HS-5 (cell line): ENCODE results near the gene EIF5.

Experiments used
- DNase-seq: peaks from one replicate; pipeline ENCODE4 v3.0.0-alpha.2; 2012; ENCODE audit warnings: low read depth

EIF5 gene

DNA sequence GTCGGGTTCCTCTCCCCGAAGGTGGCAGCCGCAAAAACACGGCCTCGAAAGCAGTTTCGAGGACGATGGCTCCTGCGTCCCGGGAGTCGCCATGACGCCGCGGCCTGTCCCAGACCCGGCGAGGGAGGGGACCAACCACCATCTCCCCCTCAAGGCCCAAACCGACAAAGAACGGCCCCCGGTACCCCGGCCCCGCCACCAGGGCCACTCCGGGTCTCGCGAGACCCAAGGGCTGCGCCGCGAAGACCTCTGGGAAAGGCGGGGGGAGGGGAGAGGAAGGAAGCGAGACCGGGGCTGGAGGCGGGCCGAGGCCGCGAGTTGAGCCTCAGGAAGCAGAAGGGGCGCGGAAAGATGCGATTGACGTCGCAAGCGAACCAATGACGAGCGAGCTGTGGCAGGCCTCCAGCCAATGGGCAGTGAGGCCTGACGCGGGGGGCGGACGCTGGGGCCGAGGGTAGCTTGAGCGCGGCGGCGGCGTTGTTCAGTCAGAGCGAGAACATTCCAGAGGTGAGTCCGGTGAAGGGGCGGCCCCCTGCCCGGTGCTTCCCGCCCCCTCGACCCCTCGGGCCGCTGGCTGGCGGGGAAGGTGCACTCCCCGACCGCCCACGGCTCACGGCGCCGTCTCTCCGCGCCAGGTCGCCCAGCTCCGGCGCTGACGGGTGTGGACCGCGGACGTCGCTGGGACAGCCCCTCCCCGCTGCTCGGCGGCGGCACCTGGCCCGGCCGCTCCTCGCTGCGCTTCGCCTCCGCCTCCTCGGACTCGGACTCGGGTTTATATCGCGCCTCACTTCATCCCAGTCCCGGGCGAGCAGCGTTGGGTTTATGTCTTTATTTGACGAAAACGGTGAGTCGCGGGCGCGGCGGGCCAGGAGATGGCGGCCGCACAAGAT, at the start of gene EIF5:
TSS of gene EIF5 (plus strand) at position 484 of the 890 bp plus-strand sequence. CDS start 1,624 bp downstream, outside the sequence.
- peak; percentile 95 for DNase-seq

DNA sequence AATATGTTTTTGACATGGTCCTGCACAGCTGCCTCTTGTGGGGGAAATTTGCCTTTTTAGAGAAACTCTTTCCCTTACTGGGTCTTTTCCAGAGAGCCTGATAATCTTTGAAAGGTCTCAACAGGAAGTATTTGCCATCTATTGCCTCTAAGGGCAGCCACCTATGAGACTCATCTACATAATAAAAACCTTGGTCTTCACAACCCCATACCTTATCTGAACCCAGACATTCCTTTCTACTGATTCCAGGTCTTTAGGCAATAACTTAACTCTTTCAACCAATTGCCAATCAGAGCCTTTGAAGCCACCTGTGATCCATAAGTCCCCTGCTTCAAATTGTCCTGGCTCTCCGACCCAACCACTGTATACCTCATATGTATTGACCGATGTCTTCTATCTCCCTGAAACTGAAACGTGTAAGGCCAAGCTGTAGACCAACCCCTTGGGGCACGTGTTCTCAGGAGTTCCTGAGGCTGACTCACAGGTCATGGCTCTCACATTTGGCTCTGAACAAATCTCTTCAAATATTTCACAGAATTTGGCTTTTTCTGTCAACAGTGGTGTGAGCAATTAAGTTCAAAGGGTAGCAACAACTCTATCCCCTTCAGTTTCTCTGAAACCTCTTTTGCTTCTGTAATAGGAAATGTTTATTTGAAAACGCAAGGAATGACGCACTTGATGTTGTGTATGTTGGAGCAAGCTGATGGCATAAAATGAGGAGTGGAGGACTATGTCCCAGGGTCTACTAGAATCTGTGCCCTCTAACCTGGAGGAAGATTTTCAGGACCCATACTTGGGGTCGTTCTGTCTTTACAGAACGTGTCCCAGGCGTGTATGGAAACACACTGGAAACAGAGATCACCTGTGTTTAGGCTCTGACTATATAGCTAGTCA, 49.2 kb upstream of the EIF5 start:
- peak; percentile 40 for DNase-seq

DNA sequence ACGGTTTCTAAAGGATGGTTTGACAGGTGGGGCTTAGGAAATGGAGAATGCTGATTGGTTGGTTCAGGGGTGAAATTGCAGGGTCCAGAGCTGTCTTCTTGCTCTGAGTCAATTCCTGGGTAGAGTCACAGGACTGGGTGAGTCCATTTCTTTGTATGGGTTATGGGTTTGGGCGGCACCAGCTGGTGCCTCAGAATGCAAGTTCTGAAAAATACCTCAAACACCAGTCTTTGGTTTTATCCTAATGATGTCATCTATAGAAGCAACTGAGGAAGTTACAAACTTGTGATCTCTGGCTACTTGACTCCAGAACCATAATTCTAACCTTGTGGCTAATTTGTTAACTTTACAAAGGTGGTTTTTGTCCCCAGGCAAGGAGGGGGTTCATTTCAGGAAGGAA, 47.6 kb upstream of the EIF5 start:
- no peak for DNase-seq

DNA sequence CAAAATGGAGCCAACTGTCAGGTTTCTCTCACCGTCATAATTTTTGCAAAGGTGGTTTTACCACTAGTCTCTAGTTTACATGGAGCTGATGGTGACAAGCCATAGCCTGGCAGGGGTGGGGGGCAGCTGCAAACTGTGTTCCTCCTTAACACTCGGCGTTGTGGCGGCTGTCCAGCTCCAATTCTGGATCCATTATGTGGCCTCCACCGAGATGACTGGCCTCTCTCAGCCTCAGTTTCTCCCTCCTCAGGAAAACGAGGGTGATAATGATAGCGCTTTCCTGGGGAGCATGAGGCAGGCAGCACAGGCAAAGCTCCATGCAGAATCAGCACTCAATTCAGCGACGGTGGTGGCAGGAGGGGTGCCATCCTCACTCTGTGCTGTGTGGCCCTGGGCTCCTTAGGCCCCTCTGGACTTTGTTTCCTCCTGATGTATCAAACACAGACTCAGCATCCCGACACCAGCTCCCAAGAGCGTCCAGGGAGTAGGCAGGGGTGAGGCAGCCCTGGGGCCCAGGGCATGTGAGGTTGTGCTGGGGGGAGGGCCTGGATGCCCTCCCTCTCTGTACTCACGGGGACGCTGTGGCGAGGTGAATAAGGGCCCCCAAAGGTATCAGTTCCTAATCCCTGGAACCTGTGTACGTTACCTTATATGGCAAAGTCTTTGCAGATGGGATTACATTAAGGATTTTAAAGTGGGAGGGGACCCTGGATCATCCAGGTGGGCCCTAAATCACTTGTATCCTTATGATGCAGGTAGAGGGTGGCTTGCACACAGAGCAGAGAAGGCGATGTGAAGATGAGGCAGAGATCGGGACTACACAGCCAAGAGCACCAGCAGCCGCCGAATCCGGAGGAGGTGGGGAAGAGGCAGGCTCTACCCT, 46.8 kb upstream of the EIF5 start:
- no peak for DNase-seq

DNA sequence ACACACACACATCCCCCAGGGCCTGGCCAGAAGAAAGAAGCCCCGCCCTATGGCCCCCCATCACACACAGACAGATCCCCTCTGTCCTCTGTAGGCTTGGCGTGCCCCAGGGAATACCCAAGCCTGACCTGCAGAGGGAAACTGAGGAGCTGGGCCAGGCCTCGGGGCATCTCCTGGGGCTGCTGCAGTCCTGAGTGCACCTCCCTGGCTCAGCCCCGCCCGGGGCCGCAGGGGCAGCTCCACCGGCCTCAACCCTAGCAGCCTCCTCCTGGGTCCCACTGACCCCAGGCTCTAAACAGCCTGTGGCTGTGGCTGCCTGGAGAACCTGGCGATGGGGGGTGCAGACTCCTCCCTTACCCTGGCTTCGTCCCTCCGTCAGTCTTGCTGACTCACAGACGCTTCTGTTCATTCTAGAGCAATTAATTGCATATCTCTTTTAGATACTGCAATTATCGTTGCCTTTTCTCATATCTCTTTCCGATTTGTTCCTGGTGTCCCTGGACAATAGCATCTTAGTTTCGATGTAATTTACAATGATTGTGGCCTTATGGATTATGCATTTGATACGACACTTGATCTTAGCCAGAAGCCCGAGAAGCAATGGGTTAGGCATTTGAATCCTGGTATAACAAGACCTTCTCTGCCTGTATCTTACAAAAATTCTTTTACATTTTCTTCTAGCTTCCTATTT, 45.8 kb upstream of the EIF5 start:
- DNase-seq = no peak

DNA sequence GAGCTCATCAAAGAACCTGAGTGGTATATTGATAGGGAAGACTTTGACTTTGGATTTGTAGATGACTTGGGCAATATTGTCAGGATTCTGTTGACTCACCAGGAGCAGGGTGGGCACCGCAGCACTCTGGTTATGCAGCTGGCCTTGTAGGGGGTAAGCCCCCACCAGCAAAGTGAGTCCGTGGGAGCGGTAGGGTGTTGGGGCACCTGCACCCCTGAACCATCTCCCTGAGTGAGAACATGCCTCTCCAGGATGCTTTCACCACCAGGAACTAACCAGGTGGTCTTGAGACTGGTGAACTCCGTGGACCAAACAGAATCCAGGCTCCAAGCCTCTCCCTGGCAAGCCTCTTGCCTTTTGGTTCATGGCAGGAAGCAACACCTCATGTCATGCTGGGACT, 44.0 kb upstream of the EIF5 start:
- no peak for DNase-seq

DNA sequence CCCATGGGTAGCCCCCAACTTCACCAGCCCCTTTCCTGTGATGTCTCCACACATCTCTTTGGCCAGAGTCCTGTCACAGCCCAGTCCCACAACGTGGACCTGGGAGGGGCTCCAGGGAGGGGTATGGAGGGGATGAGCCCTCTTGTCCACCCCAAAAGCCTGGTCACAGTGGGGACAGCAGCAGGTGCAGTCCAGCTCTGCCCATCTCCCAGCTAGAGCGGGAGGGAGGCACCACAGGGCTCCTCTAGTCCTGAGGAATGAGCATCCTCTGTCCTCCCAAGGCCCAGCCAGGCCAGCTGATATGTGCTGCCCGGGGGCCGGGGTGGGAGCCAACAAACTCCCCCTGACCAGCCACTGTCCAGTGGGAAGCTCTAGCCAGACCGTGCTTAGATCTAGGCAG, 43.5 kb upstream of the EIF5 start:
- no peak for DNase-seq

DNA sequence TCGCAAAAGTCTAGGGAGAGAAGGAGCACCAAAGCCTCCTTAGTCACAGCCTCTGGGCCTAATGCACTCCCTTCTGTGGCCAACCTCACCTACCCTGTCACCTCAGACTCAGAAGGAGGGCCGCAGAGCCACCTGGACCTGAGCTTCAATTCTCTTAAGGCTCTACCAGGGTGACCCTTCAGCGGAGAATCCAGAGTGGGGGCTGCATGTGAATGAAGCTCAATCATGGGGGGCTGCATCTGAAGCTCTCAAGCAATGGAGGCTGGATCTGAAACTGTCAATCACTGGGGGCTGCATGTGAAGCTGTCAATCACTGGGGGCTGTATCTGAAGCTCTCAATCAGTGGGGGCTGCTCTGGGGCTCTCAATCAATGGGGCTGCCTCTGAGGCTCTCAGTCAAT, 43.1 kb upstream of the EIF5 start:
- no peak for DNase-seq

DNA sequence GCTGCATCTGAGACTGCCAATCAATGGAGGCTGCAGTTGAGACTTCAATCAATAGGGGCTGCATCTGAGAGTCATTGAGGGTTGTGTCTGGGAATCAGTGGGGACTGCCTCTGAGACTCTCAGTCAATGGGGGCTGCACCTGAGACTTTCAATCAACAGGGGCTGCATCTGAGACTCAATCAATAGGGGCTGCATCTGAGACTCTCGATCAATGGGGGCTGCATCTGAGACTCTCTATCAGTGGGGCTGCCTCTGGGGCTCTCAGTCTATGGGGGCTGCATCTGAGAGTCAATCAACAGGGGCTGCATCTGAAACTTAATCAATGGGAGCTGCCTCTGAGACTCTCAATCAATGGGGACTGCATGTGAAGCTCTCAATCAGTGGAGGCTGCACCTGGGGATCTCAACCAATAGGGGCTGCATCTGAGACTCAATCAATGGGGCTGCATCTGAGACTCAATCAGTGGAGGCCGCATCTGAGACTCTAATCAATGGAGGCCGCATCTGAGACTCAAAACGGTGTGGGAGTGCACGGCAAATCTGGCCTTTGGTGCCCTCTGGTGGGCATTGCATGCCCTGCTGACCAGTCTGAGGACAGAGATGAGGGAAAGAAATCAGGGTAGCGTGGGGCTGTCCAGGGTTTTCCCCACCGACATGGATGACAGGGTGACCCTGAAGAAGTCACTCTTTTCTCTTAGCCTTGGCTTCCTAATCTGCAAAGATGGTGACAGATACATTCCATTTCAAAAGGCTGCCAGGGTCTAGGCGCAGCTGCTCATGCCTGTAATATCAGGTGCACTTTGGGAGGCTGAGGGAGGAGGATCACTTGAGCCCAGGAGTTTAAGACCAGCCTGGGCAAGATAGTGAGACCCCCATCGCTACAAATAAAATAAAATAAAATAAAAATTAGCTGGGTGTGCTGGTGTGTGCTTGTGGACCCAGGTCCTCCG, 41.3 kb upstream of the EIF5 start:
- peak; percentile 19 for DNase-seq

DNA sequence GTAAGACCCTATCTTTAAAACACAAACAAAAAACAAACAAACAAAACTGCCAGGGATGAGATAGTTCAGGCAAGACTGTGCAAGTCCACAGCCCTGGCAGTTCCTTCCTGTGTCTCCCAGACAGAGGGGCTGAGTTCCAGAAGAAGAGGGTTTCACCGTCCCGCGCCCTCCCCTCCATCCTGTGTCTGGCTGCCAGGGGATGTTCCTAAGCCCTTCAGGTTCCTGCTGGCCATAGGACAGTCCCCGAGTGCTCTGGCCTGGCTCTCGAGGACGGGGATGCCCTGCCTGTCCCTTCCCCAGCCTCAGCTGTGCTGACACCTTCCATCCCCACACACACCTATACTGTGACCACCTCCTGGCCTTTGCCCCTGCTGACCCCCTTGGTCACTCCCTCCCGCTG, 40.6 kb upstream of the EIF5 start:
- DNase-seq = no peak

DNA sequence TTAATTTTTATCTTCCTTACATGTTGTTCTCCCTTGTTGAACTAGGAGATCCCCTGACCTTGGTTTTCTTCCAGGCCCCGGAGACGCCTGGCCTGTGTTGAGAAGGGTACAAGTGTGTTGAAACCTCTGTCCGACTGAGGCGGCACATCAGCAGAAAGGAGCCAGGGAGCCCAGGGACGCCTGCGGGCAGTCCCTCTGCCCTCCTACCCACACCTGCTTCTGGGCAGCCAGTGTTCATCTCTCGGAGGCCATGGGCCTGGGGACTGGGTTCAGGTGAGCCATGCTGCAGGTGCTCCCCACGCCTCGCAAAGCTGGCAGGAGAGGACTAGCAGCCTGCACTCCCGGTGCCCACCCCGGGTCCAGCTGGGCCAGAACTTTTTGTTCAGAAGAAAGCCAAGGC, 39.9 kb upstream of the EIF5 start:
- DNase-seq = no peak

DNA sequence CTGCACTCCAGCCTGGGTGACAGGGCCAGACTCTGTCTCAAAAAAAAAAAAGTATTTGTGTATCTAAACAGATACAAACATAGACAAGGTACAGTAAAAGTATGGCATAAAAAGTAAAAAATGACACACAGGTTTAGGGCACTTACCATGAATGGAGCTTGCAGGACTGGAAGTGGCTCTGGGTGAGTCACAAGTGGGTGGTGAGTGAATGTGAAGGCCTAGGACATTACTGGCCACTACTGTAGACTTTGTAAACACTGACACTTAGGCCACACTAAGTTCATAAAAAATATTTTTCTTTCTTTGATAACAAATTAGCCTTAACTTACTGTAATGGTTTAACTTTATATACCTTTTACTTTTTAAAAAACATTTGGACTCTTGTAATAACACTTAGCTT, 38.0 kb upstream of the EIF5 start:
- DNase-seq = no peak

DNA sequence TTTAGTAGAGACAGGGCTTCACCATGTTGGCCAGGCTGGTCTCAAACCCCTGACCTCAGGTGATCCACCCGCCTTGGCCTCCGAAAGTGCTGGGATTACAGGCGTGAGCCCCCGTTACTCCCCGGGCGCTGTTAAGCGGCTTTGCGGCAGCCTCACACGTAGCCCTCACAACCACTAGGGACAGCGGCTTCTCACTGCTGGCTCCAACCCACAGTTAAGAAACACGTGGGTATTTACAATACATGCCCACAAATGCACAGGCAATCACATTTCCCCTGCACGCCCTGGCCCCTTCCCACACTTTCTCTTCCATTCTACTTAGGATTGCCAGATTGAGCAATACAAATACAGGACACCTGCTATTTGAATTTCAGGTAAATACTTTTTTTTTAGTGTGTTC, 37.0 kb upstream of the EIF5 start:
- no peak for DNase-seq

DNA sequence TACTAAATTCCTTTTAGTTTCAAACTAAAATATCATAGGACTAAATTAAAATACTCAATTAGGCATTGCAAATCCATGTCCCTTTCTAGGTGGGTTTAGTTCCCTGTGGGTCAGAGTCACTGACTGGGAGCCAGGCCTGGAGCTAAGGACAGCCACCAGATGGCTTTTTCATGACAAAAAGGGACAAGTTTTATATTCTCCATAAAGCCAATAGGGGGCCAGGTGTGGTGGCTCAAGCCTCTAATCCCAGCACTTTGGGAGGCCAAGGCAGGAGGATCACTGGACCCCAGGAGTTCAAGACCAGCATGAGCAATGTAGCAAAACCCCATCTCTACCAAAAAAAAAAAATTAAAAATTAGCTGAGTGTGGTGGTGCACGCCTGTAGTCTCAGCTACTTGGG, 35.4 kb upstream of the EIF5 start:
- no peak for DNase-seq

DNA sequence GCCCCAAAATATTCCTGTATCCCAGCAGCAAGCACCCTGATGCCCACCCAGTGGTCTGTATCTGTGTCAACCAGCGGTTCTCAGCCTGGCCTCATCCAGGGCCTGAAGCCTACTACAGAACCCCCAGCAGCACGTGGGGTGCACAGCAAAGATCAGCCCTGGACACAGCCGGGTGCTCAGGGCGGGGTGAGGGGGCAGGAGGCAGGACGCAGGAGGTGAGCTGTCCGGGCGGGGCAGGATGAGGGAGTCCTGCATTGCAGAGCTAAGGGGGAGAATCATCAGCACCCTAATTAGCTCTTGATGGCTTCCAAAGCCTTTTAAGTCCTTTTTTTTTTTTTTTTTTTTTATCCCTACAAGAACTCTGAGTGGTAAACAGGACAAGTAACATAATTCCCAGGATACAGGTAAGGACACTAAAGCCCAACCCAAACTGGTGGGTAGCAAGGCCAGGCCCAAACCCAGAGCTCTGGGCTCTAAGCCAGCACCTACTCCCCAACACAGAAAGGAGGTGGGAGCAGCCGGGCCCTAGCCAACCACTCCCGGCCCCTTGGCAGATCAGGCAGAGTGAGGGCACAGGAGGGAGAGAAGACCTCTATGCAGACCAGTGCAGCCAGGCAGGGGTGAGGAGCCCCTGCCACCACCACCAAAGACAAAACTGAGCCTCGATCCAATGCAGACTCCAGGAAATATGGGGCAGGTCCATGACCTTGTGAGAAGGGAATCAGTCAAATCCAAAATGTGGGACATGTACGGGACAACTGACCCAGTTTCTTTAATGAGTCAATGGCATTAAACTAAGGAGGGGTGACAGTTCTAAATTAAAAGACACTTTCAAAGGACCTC, 32.3 kb upstream of the EIF5 start:
- DNase-seq = no peak

DNA sequence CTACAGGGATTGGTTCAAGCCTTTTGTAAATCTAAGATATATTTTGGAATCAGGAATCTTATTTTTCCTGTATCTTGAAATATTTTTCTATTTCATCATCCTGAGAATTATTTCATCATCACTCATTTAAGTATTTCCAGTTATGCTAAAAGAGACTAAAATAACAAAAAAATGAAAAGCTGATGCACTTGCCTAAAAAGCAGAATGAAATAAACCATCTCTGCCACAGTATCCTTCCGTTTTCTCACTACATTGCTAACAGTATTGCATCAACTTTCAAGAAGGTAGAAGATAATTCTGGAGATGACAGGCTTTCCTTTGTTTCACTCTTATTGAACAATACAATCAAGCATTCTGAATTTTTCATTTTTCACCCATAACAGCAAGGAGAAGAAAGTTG, 31.1 kb upstream of the EIF5 start:
- no peak for DNase-seq

DNA sequence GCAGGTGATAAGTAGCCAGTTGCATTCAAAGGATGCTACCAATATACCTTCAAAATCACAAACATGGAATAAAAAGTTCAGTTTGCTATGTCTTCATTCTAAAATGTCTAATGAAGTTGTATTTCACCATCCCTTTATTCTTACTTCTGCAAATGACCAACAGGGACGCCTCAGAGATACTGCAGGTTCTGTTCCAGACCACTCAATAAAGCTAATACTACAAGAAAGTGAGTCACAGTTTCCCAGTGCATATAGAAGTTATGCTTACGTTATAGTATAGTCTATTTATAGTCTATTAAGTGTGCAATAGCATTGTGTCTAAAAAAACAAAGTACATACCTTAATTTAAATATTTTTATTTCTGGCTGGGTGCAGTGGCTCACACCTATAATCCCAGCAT, 29.3 kb upstream of the EIF5 start:
- no peak for DNase-seq

DNA sequence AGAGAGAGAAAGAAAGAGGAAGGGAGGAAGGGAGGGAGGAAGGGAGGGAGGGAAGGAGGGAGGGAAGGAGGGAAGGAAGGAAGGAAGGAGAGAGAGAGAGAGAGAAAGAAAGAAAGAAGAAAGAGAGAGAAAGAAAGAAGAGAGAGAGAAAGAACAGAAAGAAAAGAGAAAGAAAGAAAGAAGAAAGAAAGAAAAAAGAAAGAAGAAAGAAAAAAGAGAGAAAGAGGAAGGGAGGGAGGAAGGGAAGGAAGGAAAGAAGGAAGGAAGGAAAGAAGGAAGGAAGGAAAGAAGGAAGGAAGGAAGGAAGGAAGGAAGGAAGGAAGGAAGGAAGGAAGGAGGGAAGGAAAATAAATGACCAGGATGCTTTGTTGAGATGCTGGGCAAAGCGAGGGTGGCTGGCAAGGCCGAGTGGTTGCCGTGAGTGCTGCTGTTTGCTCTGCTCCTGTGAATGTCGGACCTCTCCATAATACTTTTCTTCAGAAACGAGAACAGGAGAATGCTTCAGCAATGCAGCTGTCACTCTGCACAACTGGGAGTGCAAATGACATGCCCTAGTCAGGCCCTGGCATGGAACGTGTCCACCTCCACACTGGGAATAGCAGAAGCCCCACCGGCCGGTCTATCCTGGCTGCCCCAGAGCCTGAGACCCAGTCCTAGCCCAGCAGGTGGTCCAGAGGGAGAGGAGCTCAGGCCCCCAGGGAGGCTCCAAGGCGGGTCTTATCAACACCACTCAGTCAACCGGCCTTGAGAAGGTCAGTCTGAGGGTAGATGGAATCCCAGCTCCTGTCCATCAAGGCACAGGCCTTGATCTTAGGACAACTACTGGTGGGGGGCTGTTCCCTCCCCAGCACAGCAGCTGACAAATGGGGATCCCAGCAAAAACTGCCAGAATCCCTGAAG, 25.1 kb upstream of the EIF5 start:
- DNase-seq = no peak
